ENCODE results near the gene MYO1G. TPM values are rescaled to one million over a fixed set of nuclear protein-coding genes. Genes with fewer than 3 reads are reported as not detected.

Gene MYO1G
- total RNA-seq, 1 experiment from 2014 or later: 0.41 TPM

Other genes with a start within 250 kb of the MYO1G start
- gene ZMIZ2, start 230.2 kb downstream of the MYO1G start, total RNA-seq (2021; ENCODE audit: unreplicated experiment): 137 TPM
- gene PPIA, start 182.3 kb downstream of the MYO1G start, total RNA-seq (2021; ENCODE audit: unreplicated experiment): 3,706 TPM
- 319 TPM for gene H2AZ2, start 130.9 kb downstream of the MYO1G start, total RNA-seq (2021; ENCODE audit: unreplicated experiment)
- gene PURB, start 93.5 kb downstream of the MYO1G start, total RNA-seq (2021; ENCODE audit: unreplicated experiment): 25.2 TPM
- gene CCM2, start 21.2 kb upstream of the MYO1G start, total RNA-seq (2021; ENCODE audit: unreplicated experiment): 97.1 TPM
- gene NACAD, start 110.0 kb upstream of the MYO1G start, total RNA-seq (2021; ENCODE audit: unreplicated experiment): 5.3 TPM
- gene TBRG4, start 132.7 kb upstream of the MYO1G start, total RNA-seq (2021; ENCODE audit: unreplicated experiment): 149 TPM
- gene RAMP3, start 178.8 kb upstream of the MYO1G start, total RNA-seq (2021; ENCODE audit: unreplicated experiment): 0.13 TPM